Measurements from ENCODE around the gene RAP1GAP2. TPM values are rescaled to one million over a fixed set of nuclear protein-coding genes. Genes with fewer than 3 reads are reported as not detected.

RAP1GAP2 gene
- total and polyA plus RNA-seq, 2 of the 8 experiments (the other 6 are each of a cell fraction or from before 2014, with no cell fraction given) = 24.0 to 63.8 TPM

DNA sequence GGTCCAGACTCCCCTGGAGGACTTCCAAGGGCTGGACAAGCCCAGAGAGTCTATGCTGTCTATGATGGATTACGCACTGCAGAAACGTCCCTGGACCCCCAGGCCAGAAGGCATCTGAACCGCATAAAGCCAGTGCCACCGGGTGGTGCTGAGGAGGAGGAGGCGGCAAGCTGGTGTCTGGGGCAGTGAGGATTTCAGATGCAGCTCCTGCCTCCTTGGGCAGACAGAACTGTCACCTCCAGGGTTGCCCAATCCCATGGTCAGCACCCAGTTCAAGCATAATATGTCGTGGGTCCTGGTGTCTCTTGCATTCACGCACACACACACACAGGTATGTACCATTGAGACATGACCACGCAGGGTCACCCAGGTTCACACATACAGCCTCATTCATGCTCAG, 25.6 kb downstream of the RAP1GAP2 start:
- peaks cover 0 to 2% (median 0%) of the 10 kb centered on the region in 4 experiments; a peak in 1 of 7 replicates for H3K4me1 ChIP-seq (replicated peaks in 1 of 4; ENCODE audit: control insufficient read depth in 3 of 4, insufficient read depth in 4 of 4, low read length in 3 of 4)
- no peak overlapping the region for H2BK120ac ChIP-seq (replicated peaks; ENCODE audit: low read depth, low read length)
- 0 out of 2 replicates have a peak overlapping the region, but pooled peaks have one; percentile 4 for H2BK12ac ChIP-seq (ENCODE audit: low read depth, low read length)
- H4K8ac ChIP-seq (ENCODE audit: extremely low read depth, insufficient read depth, low read length) = peak overlapping the region; percentile 80; the same call in 1 of the 2 replicates
- H4K20me1 ChIP-seq (replicated peaks in 1 of 2; ENCODE audit: control insufficient read depth in 1 of 2, insufficient read depth in 2 of 2, low read length in 2 of 2) = no peaks in the 10 kb centered on the region
- no peaks in the 10 kb centered on the region for H3K9me3 ChIP-seq (ENCODE audit: insufficient read depth in 2 of 2, low read depth in 1 of 2, low read length in 1 of 2)
- FAIRE-seq = no peak
- H4K5ac ChIP-seq (ENCODE audit: insufficient read length, low read depth, low read length) = no peak overlapping the region
- H3K23ac ChIP-seq (ENCODE audit: insufficient read length) = no peak overlapping the region
- no peak overlapping the region for H2AK5ac ChIP-seq (ENCODE audit: low read depth, low read length)
- no peaks in the 10 kb centered on the region for H3K79me2 ChIP-seq (ENCODE audit: control insufficient read depth in 1 of 2, insufficient read depth in 2 of 2, low read length in 2 of 2)
- no peak overlapping the region for H4K91ac ChIP-seq (replicated peaks; ENCODE audit: insufficient read length, low read length)
- no peak overlapping the region for H3K56ac ChIP-seq (replicated peaks; ENCODE audit: insufficient read length, low read depth, low read length)
- no peak overlapping the region for H3K4me2 ChIP-seq (ENCODE audit: insufficient read depth in 1 of 2, low read depth in 2 of 2, low read length in 2 of 2)
- WGBS, 2 experiments (ENCODE audit: extremely low coverage in 1 of 2, insufficient coverage in 1 of 2, insufficient read length in 1 of 2, insufficient replicate concordance in 2 of 2, low coverage in 1 of 2, low lambda C conversion rate in 2 of 2, missing lambda C conversion rate in 1 of 2) = 84% methylated on average over 8 of the region's 8 CpGs; no CpG with 5 or more reads in 1 of the 2 experiments
- ChIA-PET POLR2A (ENCODE audit: partially characterized antibody) (interaction anchor here (0.8 kb wide), 1 partner anchor 52 kb away, joined by 4 read pairs; no protein-coding TSS in a partner anchor), CTCF (ENCODE audit: partially characterized antibody) (interaction anchor here (0.7 to 2.1 kb wide), 5 partner anchors 10 to 1214 kb away, joined by 3 to 7 read pairs (median 4); no protein-coding TSS in a partner anchor)
- no peaks in the 10 kb centered on the region for H3K79me1 ChIP-seq (ENCODE audit: low read depth, low read length)
- no peak overlapping the region for H3K4ac ChIP-seq (replicated peaks; ENCODE audit: insufficient read length, low read depth, low read length)
- no peaks in the 10 kb centered on the region for H3K36me3 ChIP-seq (ENCODE audit: control insufficient read depth in 2 of 4, insufficient read depth in 4 of 4, low read length in 3 of 4)
- H2AFZ ChIP-seq (ENCODE audit: low read length) = no peak overlapping the region
- DNase-seq (ENCODE audit: low read depth in 1 of 2, low spot score in 2 of 2) = no peak
- no peak overlapping the region; the same call in 1 of the 2 replicates for H2BK20ac ChIP-seq (ENCODE audit: low read length)
- no peak overlapping the region for H2BK5ac ChIP-seq (ENCODE audit: low read depth, low read length)
- no peak overlapping the region for H2BK15ac ChIP-seq (ENCODE audit: low read length)
- no peak overlapping the region for H3K9ac ChIP-seq (replicated peaks in 1 of 4; ENCODE audit: extremely low read depth in 1 of 4, low read depth in 3 of 4, low read length in 3 of 4)
- H3K14ac ChIP-seq (ENCODE audit: insufficient read length) = no peak overlapping the region
- H3K27ac ChIP-seq (ENCODE audit: low read depth, low read length) = no peak overlapping the region
- no peaks in the 10 kb centered on the region for H3K23me2 ChIP-seq (ENCODE audit: low read depth, low read length)
- no peak overlapping the region for H3K18ac ChIP-seq (ENCODE audit: extremely low read depth, low read length)
- H3K4me3 ChIP-seq (ENCODE audit: extremely low read depth in 1 of 4, insufficient read depth in 2 of 4, low read depth in 3 of 4, low read length in 4 of 4) = no peak overlapping the region
- no peaks in the 10 kb centered on the region for H3K27me3 ChIP-seq (replicated peaks in 1 of 4; ENCODE audit: control insufficient read depth in 3 of 4, extremely low read depth in 1 of 4, insufficient read depth in 3 of 4, low read length in 3 of 4)
- TF ChIP-seq TEAD4 (IDR thresholded peaks at IDR 0.05; ENCODE audit: low read depth, low read length) (no peak), SP4 (IDR thresholded peaks at IDR 0.05; ENCODE audit: low read length) (no peak), RBBP5 (IDR thresholded peaks at IDR 0.05; ENCODE audit: borderline replicate concordance, low read depth, low read length) (no peak), CBX8 (IDR thresholded peaks at IDR 0.05; ENCODE audit: borderline replicate concordance, low read depth, low read length) (no peak), POU5F1 (IDR thresholded peaks at IDR 0.05; ENCODE audit: low read depth, low read length) (no peak)
